Panc1 (cell line): ENCODE measurements around the gene SNX13. TPM values are rescaled to one million over a fixed set of nuclear protein-coding genes. Genes with fewer than 3 reads are reported as not detected.

Experiments
- ATAC-seq: fragments of 200-7000 bp; cut with Tn5 transposase; 2 replicates; pipeline ENCODE4 v1.9.1; 2020; ENCODE audit warnings: mild to moderate bottlenecking, moderate library complexity
- BruUV-seq: library from RNA; stranded (reverse); fragments of 400-500 nt; replicated peaks from 2 replicates; lab custom pipeline; 2021; lab: Mats Ljungman, UMichigan
- CTCF ChIA-PET: fragments of 300-600 bp; sonication (Branson Sonifier 250); formaldehyde crosslinking; loops from one replicate; lab custom pipeline; 2022; ENCODE audit warnings: antibody characterized with exemption; lab: Charles Lee
- POLR2A ChIA-PET: fragments of 300-600 bp; sonication (Branson Sonifier 250); formaldehyde crosslinking; loops from one replicate; lab custom pipeline; 2022; ENCODE audit warnings: antibody characterized with exemption; lab: Charles Lee
- DNase-seq: peaks from one replicate; pipeline ENCODE4 v3.0.0-alpha.2; 2010; ENCODE audit warnings: low read depth, low spot score
- H3K27ac ChIP-seq: 2 replicates; pipeline ENCODE4 v1.5.1; 2011; ENCODE audit warnings: mild to moderate bottlenecking, low read length, inconsistent platforms
- H3K27me3 ChIP-seq: fragments of 200-500 bp; sonication (Bioruptor generic); 2 replicates; pipeline ENCODE4 v1.6.0; 2014; ENCODE audit warnings: low read length, inconsistent platforms; ENCODE audit not compliant: control insufficient read depth, insufficient read depth
- H3K36me3 ChIP-seq: fragments of 200-500 bp; sonication (Bioruptor generic); 2 replicates; pipeline ENCODE4 v1.5.1; 2014; ENCODE audit warnings: inconsistent platforms, mild to moderate bottlenecking, low read length, moderate library complexity; ENCODE audit not compliant: control insufficient read depth, insufficient read depth
- H3K4me1 ChIP-seq: 2 replicates; pipeline ENCODE4 v1.5.1; 2011; ENCODE audit warnings: inconsistent platforms, mild to moderate bottlenecking, low read length, moderate library complexity; ENCODE audit not compliant: control insufficient read depth, insufficient read depth
- H3K4me3 ChIP-seq, 2 experiments: 2 replicates each; pipeline ENCODE4 v1.5.1; 2011 to 2012; ENCODE audit warnings: low read depth in 2 of 2, low read length in 2 of 2, mild to moderate bottlenecking in 2 of 2, inconsistent platforms in 1 of 2, moderate library complexity in 1 of 2
- H3K9me3 ChIP-seq: fragments of 200-500 bp; sonication (Bioruptor generic); 2 replicates; pipeline ENCODE4 v1.5.1; 2014; ENCODE audit warnings: low read depth, mild to moderate bottlenecking, inconsistent platforms, low read length, moderate library complexity; ENCODE audit not compliant: control insufficient read depth, insufficient read depth
- CTCF ChIP-seq: fragments of 450-650 bp; IDR thresholded peaks from 2 replicates; pipeline ENCODE4 v1.5.1; 2017; ENCODE audit warnings: mild to moderate bottlenecking
- POLR2AphosphoS5 ChIP-seq: IDR thresholded peaks from 2 replicates; pipeline ENCODE4 v1.6.1; 2012; ENCODE audit warnings: mild to moderate bottlenecking, low read depth, low read length, moderate library complexity
- REST ChIP-seq, 2 experiments: IDR thresholded peaks; 2 replicates each; pipeline ENCODE4 v1.6.1; 2011 to 2012; ENCODE audit warnings: low read depth in 2 of 2, control low read depth in 1 of 2, low read length in 1 of 2, mild to moderate bottlenecking in 1 of 2, moderate library complexity in 1 of 2; ENCODE audit not compliant: insufficient read depth in 1 of 2
- SIN3A ChIP-seq: IDR thresholded peaks from 2 replicates; pipeline ENCODE4 v1.6.1; 2012; ENCODE audit warnings: low read depth, mild to moderate bottlenecking, low read length, moderate library complexity, borderline replicate concordance; ENCODE audit not compliant: insufficient read depth
- TCF7L2 ChIP-seq: IDR thresholded peaks from 2 replicates; pipeline ENCODE4 v1.6.1; 2011; ENCODE audit warnings: mild to moderate bottlenecking, low read depth, low read length, inconsistent platforms
- in situ Hi-C: cut with HindIII; loops from 2 replicates; pipeline ENCODE4 v1.10.0; 2016; ENCODE audit warnings: low sequenced_read_pairs, low pct_unique_long_range_greater_than_20kb
- intact Hi-C: fragments of 100-400 bp; cut with micrococcal nuclease; formaldehyde crosslinking; loops from one replicate; pipeline ENCODE4 v1.10.0; 2022; ENCODE audit not compliant: unreplicated experiment
- total RNA-seq: library from RNA; stranded (reverse); gene quantifications from one replicate; pipeline ENCODE4 v1.2.1, GENCODE V29; 2021; ENCODE audit not compliant: unreplicated experiment

The SNX13 gene
- total RNA-seq, 1 experiment from 2014 or later: 53.3 TPM

- intact Hi-C loops (no loop called here), in situ Hi-C loops (no loop called here)
- DNase-seq (no peak), ATAC-seq (no peak)
- Histone ChIP-seq H3K4me3 (no peak overlapping the region), H3K27ac (no peak overlapping the region), H3K27me3 (no peaks in the 10 kb centered on the region), H3K4me1 (no peaks in the 10 kb centered on the region), H3K36me3 (no peaks in the 10 kb centered on the region), H3K9me3 (peaks cover 3% of the 10 kb centered on the region; the same call in 1 of the 2 replicates)
- ChIA-PET CTCF (no interaction called here), POLR2A (no interaction called here)
- BruUV-seq: no TSS peak
- TF ChIP-seq POLR2AphosphoS5: no peak
- TF ChIP-seq SIN3A: no peak
- TF ChIP-seq CTCF: no peak
- no peak for TF ChIP-seq TCF7L2
- no peak for TF ChIP-seq REST (IDR thresholded peaks at IDR 0.05; ENCODE audit: insufficient read depth in 1 of 2, low read depth in 2 of 2, low read length in 1 of 2)
Measured at GRCh38 chr7:17855202-17855601, 85.1 kb downstream of the SNX13 start.

- H3K36me3 ChIP-seq: no peaks in the 10 kb centered on the region
- no peak for DNase-seq
- no peak for ATAC-seq
- no TSS peak for BruUV-seq
- in situ Hi-C loops (no loop called here), intact Hi-C loops (no loop called here)
- no peaks in the 10 kb centered on the region for H3K4me1 ChIP-seq
- no peak overlapping the region for H3K4me3 ChIP-seq
- H3K27me3 ChIP-seq: no peaks in the 10 kb centered on the region
- ChIA-PET CTCF (no interaction called here), POLR2A (no interaction called here)
- peaks cover 3% of the 10 kb centered on the region; the same call in 1 of the 2 replicates for H3K9me3 ChIP-seq
- TF ChIP-seq POLR2AphosphoS5 (no peak), CTCF (no peak), TCF7L2 (no peak), SIN3A (no peak), REST (IDR thresholded peaks at IDR 0.05; ENCODE audit: insufficient read depth in 1 of 2, low read depth in 2 of 2, low read length in 1 of 2) (no peak)
- H3K27ac ChIP-seq: no peak overlapping the region
Measured at GRCh38 chr7:17854261-17855047, 85.8 kb downstream of the SNX13 start.
